ENCODE measurements around the gene BTLA.
A peak's percentile ranks its signal among the peaks of the same experiment; 100 is the strongest.
"Not testable (repeated sequence)": the region's sequence is repeated elsewhere in the genome, so short reads cannot be mapped to it uniquely, and the experiment has no call there.

Gene BTLA

GRCh38 chr3:112491373-112491772 lies 7.9 kb downstream of the BTLA start:
- DNase-seq (ENCODE audit: low read depth) = no peak

DNA sequence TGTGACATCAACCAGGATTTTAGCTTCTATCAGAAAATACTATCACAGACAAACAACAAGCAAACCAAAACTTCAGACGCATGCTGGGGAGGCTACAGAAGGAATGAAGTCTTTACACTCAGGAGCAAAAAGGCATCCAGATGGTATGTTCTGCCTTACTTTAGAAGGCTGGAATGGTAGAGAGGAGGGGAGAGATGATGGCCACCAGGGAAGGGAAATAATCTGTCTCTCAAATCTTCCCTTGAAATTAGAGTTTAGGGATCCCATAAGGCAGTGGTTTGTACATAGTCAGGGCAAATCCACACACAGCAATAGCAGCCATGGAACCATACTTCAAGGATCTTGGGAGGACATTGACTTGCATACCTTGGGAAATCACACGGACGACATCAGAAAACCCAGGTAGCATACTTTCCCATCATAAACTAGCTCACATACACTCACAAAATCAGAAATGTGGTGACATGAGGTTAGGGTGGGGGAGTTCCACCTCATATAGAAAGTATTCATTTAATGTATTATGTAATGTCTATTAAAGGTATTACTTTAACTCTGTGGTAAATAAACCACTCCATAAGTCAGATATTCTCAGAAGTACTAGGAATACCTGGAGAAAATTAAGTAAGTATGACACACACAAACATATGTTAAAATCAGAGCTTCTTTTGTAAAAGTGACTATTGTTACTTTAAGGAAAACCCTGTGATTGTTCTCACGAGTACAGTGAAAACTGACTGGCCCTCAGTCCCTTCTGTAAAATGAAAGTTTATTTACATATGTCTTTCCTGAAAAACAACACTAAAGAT lies 9.4 kb downstream of the BTLA start:
- no peak for DNase-seq (ENCODE audit: low read depth)

- peak; percentile 72 for DNase-seq (ENCODE audit: low read depth)
Measured at GRCh38 chr3:112486811-112487505, 12.3 kb downstream of the BTLA start.

- DNase-seq (ENCODE audit: low read depth) = no peak
Measured at GRCh38 chr3:112484352-112484751, 14.9 kb downstream of the BTLA start.

- no peak for DNase-seq (ENCODE audit: low read depth)
Measured at GRCh38 chr3:112482675-112483074, 16.6 kb downstream of the BTLA start.

DNA sequence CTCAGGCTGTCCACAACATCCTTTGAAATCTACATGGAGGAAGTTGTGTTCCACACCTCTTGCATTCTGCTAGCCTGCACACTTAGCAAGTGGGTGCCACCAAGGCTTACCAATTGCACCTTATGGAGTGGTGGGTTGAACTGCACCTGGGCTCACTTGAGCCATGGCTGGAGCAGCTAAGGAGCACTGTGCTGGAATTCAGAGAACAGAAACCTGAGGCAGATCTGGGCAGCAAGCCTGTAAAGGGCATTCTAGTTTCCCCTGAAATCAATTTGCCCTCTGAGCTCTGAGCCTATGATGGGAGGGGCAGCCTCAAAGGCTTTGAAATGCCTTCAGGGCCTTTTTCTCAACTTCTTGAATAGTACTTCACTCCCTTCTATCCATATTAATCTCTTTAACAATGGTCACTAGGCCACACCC lies 18.0 kb downstream of the BTLA start:
- DNase-seq (ENCODE audit: low read depth) = no peak

- no peak for DNase-seq (ENCODE audit: low read depth)
Measured at GRCh38 chr3:112477891-112478290, 21.4 kb downstream of the BTLA start.

GRCh38 chr3:112476346-112476745 lies 22.9 kb downstream of the BTLA start:
- DNase-seq (ENCODE audit: low read depth) = no peak

DNA sequence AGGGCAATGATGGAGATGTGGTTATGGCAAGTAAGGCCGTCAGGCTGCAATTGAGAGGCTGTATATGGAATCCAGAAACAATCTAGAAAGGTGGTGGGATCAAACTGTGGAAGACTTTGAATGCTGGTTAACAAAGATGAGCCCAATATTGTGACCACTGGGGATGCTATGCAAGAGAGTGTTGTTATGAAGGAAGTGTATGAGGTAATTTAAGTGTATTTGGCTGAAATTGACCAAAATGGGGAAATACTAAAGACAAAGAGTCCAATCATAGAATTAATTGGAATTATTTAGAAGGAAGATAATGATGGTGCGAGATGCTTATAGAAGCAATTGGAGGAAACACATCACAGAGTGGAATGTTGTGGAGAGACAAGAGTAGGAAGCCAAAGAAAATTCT lies 24.5 kb downstream of the BTLA start:
- DNase-seq (ENCODE audit: low read depth) = no peak

GRCh38 chr3:112472691-112473090 lies 26.6 kb downstream of the BTLA start:
- DNase-seq (ENCODE audit: low read depth) = no peak

DNA sequence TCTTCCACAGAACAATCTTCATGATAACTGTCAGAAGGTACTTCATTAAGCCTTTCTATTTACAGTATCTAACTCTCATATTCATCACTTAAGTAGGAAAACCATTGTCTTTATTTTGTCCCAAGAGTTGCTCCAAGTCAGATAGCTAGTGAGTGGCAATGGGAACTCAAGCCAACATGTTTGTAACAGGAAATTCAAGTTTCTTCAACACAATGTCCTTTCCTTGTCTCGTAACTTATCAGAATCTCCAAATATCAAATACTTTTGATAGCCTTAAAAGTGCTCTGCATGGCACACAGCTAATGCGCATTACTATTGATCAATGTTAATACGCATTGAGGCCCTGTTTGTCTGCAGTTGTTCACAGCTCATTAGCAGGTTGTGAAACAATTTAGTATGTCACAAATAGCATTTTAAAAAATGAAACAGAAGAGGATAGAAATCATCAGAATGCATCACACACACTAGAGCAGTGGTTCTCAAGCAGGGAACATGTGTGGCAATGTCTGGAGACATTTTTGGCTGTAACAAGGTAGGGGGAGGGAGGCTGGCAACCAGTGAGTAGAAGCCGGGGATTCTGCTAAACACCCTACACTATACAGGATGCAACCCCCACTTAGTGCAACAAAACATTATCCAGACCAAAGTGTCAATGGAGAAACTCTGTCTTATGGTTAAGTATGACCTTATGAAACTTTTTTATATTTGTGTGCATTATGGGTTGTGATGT lies 27.5 kb downstream of the BTLA start:
- DNase-seq (ENCODE audit: low read depth) = peak; percentile 80

DNA sequence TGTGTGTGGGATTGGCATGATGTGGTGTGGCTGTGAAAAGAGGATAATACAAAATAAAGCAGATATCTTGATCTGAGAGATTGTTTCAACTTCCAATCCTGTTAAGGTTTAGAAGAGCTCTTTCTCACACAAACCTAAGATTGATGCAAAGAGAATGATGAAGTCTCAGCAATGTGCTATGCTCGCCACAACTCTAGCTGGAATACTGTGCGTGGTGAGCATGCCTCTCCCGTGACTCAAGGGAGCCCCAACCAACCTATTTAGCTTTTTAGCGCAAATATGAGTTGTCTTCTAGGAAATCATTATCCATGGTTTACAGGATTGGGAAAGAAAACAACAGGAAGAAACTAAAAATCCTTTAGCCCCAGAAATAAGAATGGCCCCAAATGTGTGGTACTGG lies 28.5 kb downstream of the BTLA start:
- peak; percentile 97 for DNase-seq (ENCODE audit: low read depth)

DNA sequence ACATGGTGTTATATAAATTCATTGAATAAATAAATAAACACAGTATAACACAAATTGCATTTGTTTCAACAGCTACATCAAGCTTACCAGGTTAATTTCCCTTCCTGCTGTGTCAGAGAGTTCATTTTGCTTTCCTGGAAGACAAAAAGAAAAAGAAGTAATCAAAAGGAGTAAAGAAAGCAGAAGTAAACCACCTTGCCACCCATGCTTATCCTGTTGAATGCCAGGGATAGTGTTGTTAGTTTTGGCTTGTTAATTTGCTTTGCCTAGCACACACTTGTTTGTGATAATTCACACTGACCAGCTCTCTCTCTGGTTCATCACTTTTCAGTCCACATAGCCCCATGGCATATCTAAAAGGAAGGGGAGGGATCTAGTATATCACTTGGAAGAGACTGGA lies 29.6 kb downstream of the BTLA start:
- no peak for DNase-seq (ENCODE audit: low read depth)

GRCh38 chr3:112467539-112467938 lies 31.7 kb downstream of the BTLA start:
- DNase-seq (ENCODE audit: low read depth) = no peak

- DNase-seq (ENCODE audit: low read depth) = no peak
Measured at GRCh38 chr3:112466020-112466419, 33.3 kb downstream of the BTLA start.

DNA sequence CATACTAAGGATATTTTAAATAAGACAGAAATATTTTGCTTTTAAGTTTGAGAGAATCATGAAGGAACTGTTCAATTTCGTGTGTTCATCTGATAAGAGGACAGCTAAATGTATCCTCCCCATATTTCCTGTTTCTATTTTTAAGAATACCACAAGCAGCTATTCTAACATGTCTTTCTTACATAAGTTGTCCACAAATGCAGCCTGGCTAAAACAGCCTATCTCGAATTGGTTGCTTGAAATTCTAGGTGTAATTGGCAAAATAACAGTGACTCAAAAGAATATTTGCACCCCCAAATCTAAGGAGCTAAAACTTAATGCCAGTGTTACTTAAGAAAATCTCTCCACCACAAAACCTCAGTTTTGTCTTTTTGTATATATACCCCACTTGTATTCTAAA lies 35.0 kb downstream of the BTLA start:
- DNase-seq (ENCODE audit: low read depth) = peak; percentile 31

- DNase-seq (ENCODE audit: low read depth) = no peak
Measured at GRCh38 chr3:112463250-112463649, 36.0 kb downstream of the BTLA start.

DNA sequence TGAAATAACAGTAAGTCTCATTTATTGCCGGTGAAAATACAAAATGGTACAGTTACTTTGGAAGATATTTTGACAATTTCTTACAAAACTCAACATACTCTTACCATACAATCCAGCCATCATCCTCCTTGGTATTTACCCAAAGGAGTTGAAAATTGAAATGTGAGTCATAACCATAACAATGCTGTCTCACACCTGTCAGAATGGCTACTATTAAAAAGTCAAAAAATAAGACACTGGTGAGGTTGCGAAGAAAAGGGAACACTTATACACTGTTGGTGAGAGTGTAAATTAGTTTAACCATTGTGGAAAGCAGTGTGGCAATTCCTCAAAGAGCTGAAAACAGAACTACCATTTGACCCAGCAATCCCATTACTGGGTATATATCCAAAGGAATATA lies 37.5 kb downstream of the BTLA start:
- not testable (repeated sequence) for DNase-seq (ENCODE audit: low read depth)

DNA sequence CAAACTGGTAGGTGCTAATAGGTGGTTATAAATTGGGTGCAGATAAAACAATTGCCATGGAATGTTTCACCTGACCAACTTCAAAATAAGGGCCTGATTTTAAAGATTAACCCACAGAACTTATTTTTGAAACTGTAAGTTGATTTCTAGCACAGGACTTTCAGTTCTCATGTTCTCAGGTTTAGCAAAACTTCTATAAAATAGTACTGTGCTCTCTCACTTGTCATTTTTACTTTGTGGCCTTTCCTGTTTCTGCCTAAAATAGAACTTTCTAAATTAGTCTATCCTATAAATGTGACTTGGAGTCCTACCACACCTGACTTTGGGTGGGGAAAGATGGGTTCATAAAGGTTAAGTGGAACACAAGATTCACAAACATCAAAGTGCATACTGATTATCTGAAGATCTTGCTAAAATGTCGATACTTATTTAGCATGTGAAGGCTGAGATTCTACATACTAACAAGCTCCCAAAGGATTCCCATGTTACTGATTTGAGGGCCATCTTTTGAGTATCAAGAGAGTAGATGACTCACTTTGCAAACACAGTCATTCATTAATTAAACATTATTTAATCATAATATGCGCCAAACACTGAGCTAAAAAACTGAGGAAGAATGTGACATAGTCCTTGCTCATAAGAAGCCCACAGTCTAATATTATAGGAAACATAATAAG lies 38.6 kb downstream of the BTLA start:
- DNase-seq (ENCODE audit: low read depth) = no peak

DNA sequence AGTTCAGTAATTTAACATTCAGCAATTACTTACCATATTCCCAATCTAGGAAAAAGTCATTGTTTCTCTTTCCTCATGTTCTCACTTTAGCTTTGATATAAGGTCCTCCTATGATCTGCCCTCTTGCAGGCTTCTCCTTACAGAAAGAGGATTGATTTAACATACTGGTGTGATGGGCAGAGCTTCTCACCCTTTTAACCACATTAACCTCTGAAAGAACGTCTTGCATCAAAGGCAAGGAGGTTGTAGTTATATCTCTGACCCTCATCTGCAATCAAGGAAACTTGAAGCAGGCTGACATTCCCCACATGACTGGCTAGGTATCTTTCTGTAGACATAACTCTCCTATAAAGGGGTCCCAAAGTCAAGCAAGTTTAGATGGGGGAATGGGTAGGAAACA lies 39.5 kb downstream of the BTLA start:
- no peak for DNase-seq (ENCODE audit: low read depth)

DNA sequence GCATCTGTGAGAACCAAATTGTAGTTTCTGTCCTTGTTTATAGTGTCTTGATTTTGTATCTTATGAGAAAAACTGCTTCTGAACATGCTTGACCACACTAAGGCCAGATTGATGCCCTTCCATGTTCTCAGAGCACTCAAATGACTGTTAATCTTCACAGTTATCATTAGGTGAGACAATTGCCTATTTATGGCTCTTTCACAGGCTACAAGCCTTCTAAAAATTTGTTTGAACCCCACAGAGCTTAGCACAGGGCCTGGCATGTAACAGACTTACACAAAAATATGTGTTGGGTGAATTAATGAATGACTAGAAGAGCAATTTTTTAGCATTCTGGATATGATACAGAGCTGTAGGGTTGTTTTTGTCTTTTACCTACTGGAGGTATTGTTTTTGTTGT lies 43.1 kb downstream of the BTLA start:
- DNase-seq (ENCODE audit: low read depth) = no peak

GRCh38 chr3:112448939-112449338 lies 50.3 kb downstream of the BTLA start:
- DNase-seq (ENCODE audit: low read depth) = peak; percentile 81

Measured in amniotic epithelial cell (primary cell).